ENCODE results near the gene MRPL33.

MRPL33 gene

DNA sequence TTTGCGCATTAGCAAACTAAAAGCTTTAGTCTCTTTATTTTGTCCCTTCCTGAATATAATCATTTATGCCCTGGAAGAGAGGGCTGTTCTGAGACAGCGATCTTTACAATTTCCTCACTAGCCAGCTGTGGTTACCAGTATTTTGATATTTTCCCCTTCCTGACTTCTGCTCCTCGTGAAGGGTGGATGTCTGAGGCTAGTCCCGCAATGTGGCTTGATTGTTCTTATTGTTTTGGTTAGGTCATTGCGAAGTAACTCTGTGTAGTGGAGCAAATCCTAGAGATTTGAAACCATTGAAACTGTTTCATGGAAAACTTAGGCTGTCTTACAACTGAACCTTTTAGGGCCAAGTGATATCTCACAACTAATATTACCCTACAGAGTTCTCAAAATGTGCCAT is 2.4 kb downstream of the MRPL33 start:
- FAIRE-seq = no peak
- DNase-seq (ENCODE audit: insufficient read length, low spot score) = no peak

DNA sequence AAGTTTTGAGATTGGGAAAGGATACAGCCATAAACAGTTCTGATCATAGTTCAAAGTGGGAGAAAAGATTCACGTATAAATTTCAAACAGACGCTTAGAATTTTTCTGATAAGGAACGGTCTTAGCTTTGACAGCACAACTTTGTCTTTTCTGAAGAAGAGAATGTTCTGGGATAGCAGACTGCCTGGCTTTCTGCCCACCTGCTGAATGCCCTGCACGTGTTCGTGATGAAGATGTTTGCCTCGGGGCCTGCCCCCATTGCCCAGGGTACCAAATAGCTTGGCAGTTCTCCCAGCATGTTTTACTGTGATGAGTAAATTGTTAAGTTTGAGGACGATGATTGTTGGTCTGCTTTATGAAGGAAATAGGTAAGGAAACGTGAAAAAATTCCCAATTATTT is 4.6 kb downstream of the MRPL33 start:
- FAIRE-seq (no peak), DNase-seq (ENCODE audit: insufficient read length, low spot score) (no peak)

GRCh38 chr2:27776696-27777095 is 5.2 kb downstream of the MRPL33 start:
- FAIRE-seq = no peak

DNA sequence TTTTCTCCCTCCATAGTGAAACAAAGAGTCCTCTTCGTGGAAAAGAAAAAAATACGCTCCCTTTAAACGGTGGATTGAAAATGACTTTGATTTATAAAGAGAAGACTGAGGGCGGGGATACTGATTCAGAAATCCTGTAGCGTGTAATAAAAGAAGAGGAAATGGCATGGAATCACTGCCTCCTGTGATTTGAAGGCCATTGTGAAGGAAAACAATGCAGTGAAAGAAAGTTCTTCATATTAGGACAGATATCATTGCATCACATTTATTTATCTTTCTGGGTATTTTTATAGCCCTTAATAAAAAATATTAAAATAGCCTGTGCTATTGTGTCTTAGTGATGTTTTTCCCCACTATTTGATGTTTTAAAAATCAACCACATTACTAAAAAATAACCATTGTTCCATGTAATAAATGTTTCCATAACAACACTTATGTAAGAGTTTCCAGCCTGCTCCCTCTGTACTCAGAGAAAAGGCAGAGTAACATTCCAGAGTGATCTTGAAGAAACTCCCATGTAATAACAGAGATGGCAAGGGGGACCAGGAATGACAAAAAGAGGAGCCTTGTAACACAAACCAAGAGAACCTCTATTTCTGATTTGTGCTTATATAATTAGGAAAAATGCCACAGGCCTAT is 8.0 kb downstream of the MRPL33 start:
- FAIRE-seq = no peak

More at GRCh38 chr2:27776696-27777095, 5.2 kb downstream of the MRPL33 start:
- DNase-seq (ENCODE audit: insufficient read length, low spot score) = no peak

GRCh38 chr2:27781496-27781895 is 10.0 kb downstream of the MRPL33 start:
- DNase-seq (ENCODE audit: insufficient read length, low spot score) = no peak
- no peak for FAIRE-seq

More for the DNA sequence above, 8.0 kb downstream of the MRPL33 start:
- DNase-seq (ENCODE audit: insufficient read length, low spot score) = no peak

- DNase-seq (ENCODE audit: insufficient read length, low spot score) (no peak), FAIRE-seq (no peak)
Observed at GRCh38 chr2:27782701-27783100, 11.2 kb downstream of the MRPL33 start.

DNA sequence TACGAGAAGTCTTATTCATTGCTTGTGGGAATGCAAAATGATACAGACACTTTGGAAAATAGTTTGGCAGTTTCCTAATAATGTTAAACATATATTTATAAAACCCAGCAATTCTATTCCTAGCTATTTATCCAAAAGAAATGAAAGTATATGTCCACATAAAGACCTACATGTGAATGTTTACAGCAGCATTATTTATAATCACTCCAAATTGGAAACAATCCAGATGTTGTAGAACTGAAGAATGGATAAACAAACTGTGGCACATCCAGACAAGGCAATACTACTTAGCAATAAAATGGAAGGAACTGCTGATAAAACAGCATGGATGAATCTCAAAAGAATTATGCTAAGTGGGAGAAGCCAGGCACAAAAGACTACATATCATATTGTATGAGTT is 19.3 kb downstream of the MRPL33 start:
- FAIRE-seq (no peak), DNase-seq (ENCODE audit: insufficient read length, low spot score) (no peak)

DNA sequence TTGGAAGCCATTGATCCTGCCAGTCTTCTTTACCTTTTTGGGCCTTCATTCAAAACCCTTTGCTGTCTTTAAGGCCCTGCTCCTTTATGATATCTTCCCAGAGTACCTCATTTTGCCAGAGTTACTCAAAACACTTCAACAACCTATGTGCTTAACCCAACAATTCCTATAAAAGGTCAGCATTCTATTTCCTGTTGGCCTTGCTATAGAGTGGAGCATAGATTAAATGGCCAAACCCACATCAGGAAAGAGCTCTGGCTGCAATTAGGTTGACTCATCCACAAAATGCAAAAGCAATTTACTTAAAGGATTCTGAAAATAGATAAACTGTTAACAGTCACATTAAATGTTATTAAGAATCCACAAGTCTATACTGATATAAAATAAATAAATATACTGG is 21.2 kb downstream of the MRPL33 start:
- DNase-seq (ENCODE audit: insufficient read length, low spot score) (no peak), FAIRE-seq (no peak)

DNA sequence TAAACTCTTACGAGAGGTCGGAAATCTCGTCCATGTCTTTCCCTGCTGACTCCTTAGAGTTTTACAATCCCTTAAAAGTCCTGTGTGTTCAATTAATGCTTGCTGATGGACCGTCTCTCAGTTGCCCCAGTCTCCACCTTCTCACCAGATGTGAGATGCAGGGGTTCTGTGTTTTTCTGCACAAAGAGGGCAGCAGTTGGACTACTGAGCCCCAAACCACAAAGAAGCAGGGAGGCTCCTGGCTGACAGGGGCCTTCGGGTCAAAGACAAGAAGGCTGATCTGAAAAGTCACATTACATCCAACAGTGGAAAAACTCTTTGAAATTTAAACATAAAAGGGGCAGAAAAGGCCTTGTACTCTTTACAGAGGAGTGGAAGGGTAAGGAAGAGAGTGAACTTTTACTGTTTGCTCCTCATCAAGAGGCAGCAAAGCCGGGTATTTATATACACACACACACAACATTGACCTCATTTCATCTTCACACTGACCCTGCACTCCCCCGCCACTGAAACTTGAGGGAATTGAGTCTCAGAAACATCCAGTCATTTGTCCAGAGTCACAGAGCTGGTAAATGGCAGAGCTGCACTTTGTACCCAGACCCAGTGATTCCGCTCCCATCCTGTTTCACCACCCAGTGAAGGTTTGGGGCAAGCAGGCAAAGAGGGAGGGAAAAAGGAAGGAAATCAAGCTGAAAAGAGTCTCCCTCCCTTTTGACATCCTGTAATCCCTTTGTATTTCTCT is 23.7 kb downstream of the MRPL33 start:
- no peak for FAIRE-seq
- no peak for DNase-seq (ENCODE audit: insufficient read length, low spot score)

DNA sequence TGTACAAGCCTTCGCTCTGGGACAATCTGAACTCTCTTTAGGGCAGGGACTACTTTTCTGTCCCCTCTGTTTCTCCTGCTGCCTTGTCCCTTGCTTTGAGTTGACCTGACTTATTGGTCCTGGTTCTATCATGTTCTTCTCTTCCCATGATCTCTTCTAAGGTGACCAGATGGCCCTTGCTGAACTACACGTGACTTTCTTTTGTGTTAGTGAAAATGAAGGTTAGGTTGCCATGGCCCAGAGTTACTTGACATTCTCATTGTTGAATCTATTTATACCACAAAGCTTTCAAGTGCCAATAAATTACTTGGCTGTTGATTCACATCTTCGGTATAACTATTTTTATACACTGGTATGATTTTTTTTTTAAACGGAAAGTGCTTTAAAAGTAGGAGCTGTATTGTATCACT is 24.4 kb downstream of the MRPL33 start:
- FAIRE-seq (no peak), DNase-seq (ENCODE audit: insufficient read length, low spot score) (no peak)

GRCh38 chr2:27796791-27797765 is 25.6 kb downstream of the MRPL33 start:
- no peak for FAIRE-seq
- DNase-seq (ENCODE audit: insufficient read length, low spot score) = no peak

DNA sequence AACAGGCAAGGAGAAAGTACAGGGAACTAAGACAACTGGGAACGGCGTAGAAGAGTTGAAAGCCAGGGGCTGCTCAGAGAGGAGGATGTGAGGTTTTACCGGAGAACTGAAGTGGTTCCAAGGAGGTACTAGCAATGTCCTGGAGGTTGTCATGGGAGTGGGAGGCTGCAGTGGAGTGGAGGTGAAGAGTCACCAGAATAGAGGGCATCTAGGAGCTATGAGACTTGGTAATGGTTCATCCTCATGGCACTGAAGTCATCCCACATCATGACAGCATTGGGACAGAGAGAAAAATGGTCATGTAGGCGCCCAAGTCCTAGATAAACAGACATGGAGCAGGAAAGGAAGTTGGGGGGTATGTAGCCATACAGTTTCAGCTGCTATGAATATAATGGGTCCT is 26.3 kb downstream of the MRPL33 start:
- DNase-seq (ENCODE audit: insufficient read length, low spot score) (no peak), FAIRE-seq (no peak)

- FAIRE-seq = no peak
Observed at GRCh38 chr2:27798486-27798885, 27.0 kb downstream of the MRPL33 start.

DNA sequence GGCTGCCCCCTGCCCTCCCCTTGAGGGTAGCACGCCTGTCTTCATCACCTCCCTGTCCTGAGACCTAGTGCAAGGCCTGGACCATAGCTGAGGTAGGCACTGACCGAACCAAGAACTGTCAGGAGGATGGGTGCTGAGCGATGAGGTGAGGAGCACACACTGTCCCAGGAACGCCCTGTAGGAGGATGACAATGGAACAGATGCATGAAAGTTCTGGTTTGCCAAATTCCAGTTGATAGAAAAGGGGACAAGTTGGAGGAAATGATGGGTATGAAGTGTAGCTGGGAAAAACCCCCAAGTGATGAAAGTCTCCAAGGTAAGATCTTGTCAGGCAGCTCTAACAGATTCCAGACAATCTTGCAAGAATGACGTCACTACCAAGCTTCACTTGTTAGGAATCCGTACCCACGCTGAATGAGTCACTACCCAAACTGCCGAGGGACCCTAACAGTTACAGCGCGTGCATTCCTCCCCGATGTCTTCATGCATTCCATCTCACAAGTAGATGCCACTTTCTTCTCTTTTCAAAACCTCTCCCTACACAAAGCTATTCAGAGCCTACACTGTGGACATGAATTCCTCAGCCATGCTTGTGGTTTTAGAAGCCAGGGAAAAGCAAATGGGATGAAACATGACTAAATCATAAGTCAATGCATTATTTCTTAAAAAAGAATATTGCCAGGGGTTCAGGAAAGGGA is 27.6 kb downstream of the MRPL33 start:
- no peak for DNase-seq (ENCODE audit: insufficient read length, low spot score)
- FAIRE-seq = no peak

More at GRCh38 chr2:27798486-27798885, 27.0 kb downstream of the MRPL33 start:
- DNase-seq (ENCODE audit: insufficient read length, low spot score) = no peak

GRCh38 chr2:27799646-27800010 is 28.1 kb downstream of the MRPL33 start:
- no peak for DNase-seq (ENCODE audit: insufficient read length, low spot score)
- FAIRE-seq = no peak

- DNase-seq (ENCODE audit: insufficient read length, low spot score) (no peak), FAIRE-seq (no peak)
Observed at GRCh38 chr2:27800856-27801255, 29.3 kb downstream of the MRPL33 start.

- DNase-seq (ENCODE audit: insufficient read length, low spot score) (no peak), FAIRE-seq (no peak)
Observed at GRCh38 chr2:27802547-27802946, 31.0 kb downstream of the MRPL33 start.

GRCh38 chr2:27803046-27803445 is 31.5 kb downstream of the MRPL33 start:
- DNase-seq (ENCODE audit: insufficient read length, low spot score) (no peak), FAIRE-seq (no peak)

DNA sequence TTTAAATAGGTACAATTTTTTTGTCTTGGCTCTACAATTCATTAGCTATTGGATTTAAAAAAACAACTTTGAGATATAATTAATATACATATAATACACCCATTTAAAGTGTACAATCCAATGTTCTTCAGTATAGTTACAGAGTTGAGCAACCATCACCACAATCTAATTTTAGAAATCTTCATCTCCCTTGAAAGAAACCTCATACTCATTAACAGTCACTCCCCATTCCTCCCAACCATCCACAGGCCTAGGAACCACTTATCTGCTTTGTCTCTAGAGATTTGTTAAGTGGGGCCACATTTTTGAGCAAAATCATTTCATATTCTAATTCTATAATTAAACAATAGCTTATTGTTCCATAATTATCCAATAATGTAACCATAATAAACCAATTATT is 32.6 kb downstream of the MRPL33 start:
- DNase-seq (ENCODE audit: insufficient read length, low spot score) (no peak), FAIRE-seq (no peak)

DNA sequence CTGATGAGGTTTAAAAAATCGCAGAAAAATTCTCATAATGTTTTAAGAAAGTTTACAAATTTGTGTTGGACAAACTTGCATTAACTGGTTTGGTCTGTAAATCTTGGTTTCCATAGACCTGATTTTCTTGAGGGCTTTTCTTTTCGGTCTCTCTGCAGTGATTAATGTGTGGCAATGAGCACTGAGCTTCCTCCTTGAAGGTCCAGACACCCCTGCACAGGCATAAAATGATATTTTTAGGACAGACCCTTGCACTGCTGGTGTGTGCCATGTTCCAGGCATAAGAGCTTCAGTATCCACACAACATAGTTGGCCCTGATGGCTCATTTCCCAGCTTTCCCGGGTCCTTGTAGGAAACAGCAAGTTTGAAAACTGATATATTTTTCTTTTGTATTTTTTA is 33.7 kb downstream of the MRPL33 start:
- DNase-seq (ENCODE audit: insufficient read length, low spot score) = no peak
- FAIRE-seq = no peak
